Measurements from ENCODE around the gene MRPS17.

GRCh38 chr7:55992346-55992745 lies 40.7 kb downstream of the MRPS17 start:
- no peak for TF ChIP-seq CTCF (IDR thresholded peaks at IDR 0.05; ENCODE audit: low read length)
- TF ChIP-seq EZH2 (optimal IDR thresholded peaks at IDR 0.05; ENCODE audit: low read depth, low read length), result no peak
- TF ChIP-seq EZH2phosphoT487 (IDR thresholded peaks at IDR 0.05; ENCODE audit: low read length), result no peak

All from MM.1S (cell line).